Caki2 (cell line): ENCODE measurements around the gene SLC6A11. TPM values are rescaled to one million over a fixed set of nuclear protein-coding genes. Genes with fewer than 3 reads are reported as not detected.
A peak's percentile ranks its signal among the peaks of the same experiment; 100 is the strongest.

Experiments used
- DNase-seq: peaks from one replicate; pipeline ENCODE4 v3.0.0-alpha.2; 2015; ENCODE audit warnings: low read depth
- in situ Hi-C: cut with HindIII; loops from 2 replicates; pipeline ENCODE4 v1.10.0; 2016; ENCODE audit warnings: low sequenced_read_pairs, low pct_unique_long_range_greater_than_20kb, mixed read lengths
- total RNA-seq: library from RNA; depleted of rRNA; stranded (reverse); fragments of >200 nt; shearing (Covaris generic); gene quantifications from 2 replicates; pipeline ENCODE4 v1.2.3, GENCODE V29; 2014; ENCODE audit warnings: low replicate concordance; rRNA removed

The SLC6A11 gene
- total RNA-seq, 1 experiment from 2014 or later, result not detected

- no peak for DNase-seq
These were observed 164.3 kb downstream of the SLC6A11 start for GRCh38 chr3:10980312-10980711.

GRCh38 chr3:10981031-10981430 lies 165.0 kb downstream of the SLC6A11 start:
- in situ Hi-C loops, result no loop called here
- DNase-seq, result no peak

More at GRCh38 chr3:10980312-10980711, 164.3 kb downstream of the SLC6A11 start:
- in situ Hi-C loops, result no loop called here

- in situ Hi-C loops, result no loop called here
- DNase-seq, result no peak
These were observed 165.9 kb downstream of the SLC6A11 start for GRCh38 chr3:10981961-10982360.

GRCh38 chr3:10982782-10983181 lies 166.8 kb downstream of the SLC6A11 start:
- in situ Hi-C loops, result no loop called here
- no peak for DNase-seq

GRCh38 chr3:10983219-10983916 lies 167.3 kb downstream of the SLC6A11 start:
- in situ Hi-C loops, result no loop called here
- DNase-seq, result peak; percentile 2

GRCh38 chr3:10984371-10984896 lies 168.4 kb downstream of the SLC6A11 start:
- no peak for DNase-seq
- in situ Hi-C loops, result no loop called here

DNA sequence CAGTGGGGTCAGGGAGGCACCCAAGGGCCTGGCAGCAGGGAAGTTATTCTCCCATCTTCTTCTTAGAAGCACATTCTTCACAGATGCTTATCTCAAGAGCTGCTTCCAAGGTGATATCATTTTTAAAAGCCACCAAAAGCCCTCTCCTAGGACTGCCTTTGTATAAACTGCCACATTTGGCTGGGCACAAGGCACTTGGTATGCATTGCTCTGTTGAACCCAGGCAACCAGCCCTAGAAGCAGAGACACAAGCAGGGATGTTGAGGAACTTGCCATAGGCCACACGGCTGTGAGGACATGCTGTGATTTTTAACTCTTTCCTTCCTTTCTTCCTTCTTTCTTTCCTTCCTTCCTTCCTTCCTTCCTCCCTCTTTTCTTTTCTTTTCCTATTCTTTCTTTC lies 169.2 kb downstream of the SLC6A11 start:
- no peak for DNase-seq
- in situ Hi-C loops, result no loop called here

- DNase-seq, result no peak
- in situ Hi-C loops, result no loop called here
These were observed 170.6 kb downstream of the SLC6A11 start for GRCh38 chr3:10986592-10986991.

- in situ Hi-C loops, result no loop called here
- no peak for DNase-seq
These were observed 172.1 kb downstream of the SLC6A11 start for GRCh38 chr3:10988001-10988665.

DNA sequence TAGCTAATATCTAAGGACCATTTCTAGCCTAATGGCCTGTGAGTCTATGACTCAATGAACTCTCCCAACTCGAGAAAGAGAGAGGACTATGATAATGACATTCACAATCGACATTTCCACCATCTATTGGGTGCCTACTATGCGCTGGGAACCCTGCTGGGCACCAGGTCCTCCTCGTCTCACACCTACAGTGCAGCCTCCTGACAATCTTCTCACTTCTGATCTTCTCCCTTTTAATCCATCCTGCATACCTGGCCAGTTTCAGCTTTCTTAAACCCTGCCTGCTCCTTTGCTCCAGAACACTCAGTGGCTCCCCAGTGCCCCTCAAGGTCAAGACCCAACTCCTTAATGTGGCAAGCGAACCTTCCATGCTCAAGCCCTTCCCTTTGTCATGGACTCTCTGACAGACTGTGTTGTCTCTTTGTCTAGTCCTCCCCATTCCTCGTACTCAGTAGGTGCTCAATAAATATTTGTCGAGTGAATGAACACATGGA lies 173.0 kb downstream of the SLC6A11 start:
- DNase-seq, result no peak

More for the DNA sequence above, 173.0 kb downstream of the SLC6A11 start:
- in situ Hi-C loops, result no loop called here

Other genes starting within 250 kb of the SLC6A11 start
- gene SLC6A1, start 176.5 kb downstream of the SLC6A11 start, total RNA-seq, result not detected in 2 replicates